Activated naive CD8-positive, alpha-beta T cell treated with anti-CD3 and anti-CD28 coated beads for 36 hours (primary cell): ENCODE results near the gene TTC16. TPM values are rescaled to one million over a fixed set of nuclear protein-coding genes. Genes with fewer than 3 reads are reported as not detected.

Experiments
- DNase-seq: peaks from one replicate; pipeline ENCODE4 v3.0.0; 2021
- H3K27ac Mint-ChIP-seq: one replicate; pipeline ENCODE4 v1.8.0; 2022; ENCODE audit warnings: mild to moderate bottlenecking, moderate library complexity, mixed read lengths
- H3K27me3 Mint-ChIP-seq: one replicate; pipeline ENCODE4 v1.8.0; 2022; ENCODE audit warnings: mild to moderate bottlenecking, mixed read lengths
- H3K36me3 Mint-ChIP-seq: one replicate; pipeline ENCODE4 v1.8.0; 2021; ENCODE audit warnings: mild to moderate bottlenecking, mixed read lengths
- H3K4me1 Mint-ChIP-seq: one replicate; pipeline ENCODE4 v1.8.0; 2021; ENCODE audit warnings: mixed read lengths
- H3K4me3 Mint-ChIP-seq: one replicate; pipeline ENCODE4 v1.8.0; 2022; ENCODE audit warnings: mild to moderate bottlenecking, moderate library complexity, mixed read lengths
- H3K9me3 Mint-ChIP-seq: one replicate; pipeline ENCODE4 v1.8.0; 2022; ENCODE audit warnings: mixed read lengths
- total RNA-seq, 2 experiments: library from RNA; stranded (reverse); gene quantifications; one replicate each; pipeline ENCODE4 v1.2.3, GENCODE V29; 2021

TTC16 gene
- total RNA-seq, 2 experiments from 2014 or later = 1.3 to 1.4 TPM

- H3K9me3 Mint-ChIP-seq = no peaks in the 10 kb centered on the region
- no peak overlapping the region for H3K4me3 Mint-ChIP-seq
- H3K4me1 Mint-ChIP-seq = no peaks in the 10 kb centered on the region
- peaks cover 3% of the 10 kb centered on the region for H3K36me3 Mint-ChIP-seq
- H3K27ac Mint-ChIP-seq = no peak overlapping the region
- H3K27me3 Mint-ChIP-seq = no peaks in the 10 kb centered on the region
- DNase-seq = no peak
Measured at GRCh38 chr9:127689329-127690000, 26.4 kb upstream of the TTC16 start.

DNA sequence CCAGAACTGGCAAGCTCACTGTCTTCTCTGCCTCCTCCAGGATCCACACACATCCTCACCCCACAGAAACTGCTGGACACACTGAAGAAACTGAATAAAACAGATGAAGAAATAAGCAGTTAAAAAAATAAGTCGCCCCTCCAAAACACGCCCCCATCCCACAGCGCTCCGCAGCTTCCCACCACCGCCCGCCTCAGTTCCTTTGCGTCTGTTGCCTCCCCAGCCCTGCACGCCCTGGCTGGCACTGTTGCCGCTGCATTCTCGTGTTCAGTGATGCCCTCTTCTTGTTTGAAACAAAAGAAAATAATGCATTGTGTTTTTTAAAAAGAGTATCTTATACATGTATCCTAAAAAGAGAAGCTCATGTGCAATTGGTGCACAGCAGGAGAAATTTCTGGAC is 25.1 kb upstream of the TTC16 start:
- no peak for DNase-seq
- H3K36me3 Mint-ChIP-seq = no peaks in the 10 kb centered on the region
- no peaks in the 10 kb centered on the region for H3K9me3 Mint-ChIP-seq
- H3K4me3 Mint-ChIP-seq = no peak overlapping the region
- H3K4me1 Mint-ChIP-seq = no peaks in the 10 kb centered on the region
- H3K27ac Mint-ChIP-seq = no peak overlapping the region
- no peaks in the 10 kb centered on the region for H3K27me3 Mint-ChIP-seq

DNA sequence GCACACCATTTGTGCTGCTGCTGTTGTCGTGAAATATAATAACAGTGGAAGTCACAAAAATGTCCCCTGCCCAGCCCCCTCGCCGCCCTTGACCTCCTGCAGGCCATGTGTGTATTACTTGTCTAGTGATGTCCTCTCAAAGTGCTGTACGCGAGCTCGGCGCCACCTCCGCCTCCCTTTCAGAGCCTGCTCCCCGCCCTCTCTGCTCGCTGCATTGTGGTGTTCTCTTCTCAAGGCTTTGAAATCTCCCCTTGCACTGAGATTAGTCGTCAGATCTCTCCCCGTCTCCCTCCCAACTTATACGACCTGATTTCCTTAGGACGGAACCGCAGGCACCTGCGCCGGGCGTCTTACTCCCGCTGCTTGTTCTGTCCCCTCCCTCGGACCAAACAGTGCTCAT is 23.8 kb upstream of the TTC16 start:
- H3K4me1 Mint-ChIP-seq = no peaks in the 10 kb centered on the region
- H3K36me3 Mint-ChIP-seq = no peaks in the 10 kb centered on the region
- no peak overlapping the region for H3K27ac Mint-ChIP-seq
- H3K27me3 Mint-ChIP-seq = no peaks in the 10 kb centered on the region
- H3K9me3 Mint-ChIP-seq = no peaks in the 10 kb centered on the region
- no peak overlapping the region for H3K4me3 Mint-ChIP-seq
- DNase-seq = no peak

GRCh38 chr9:127693143-127693542 is 22.7 kb upstream of the TTC16 start:
- Mint-ChIP-seq H3K9me3 (no peaks in the 10 kb centered on the region), H3K36me3 (no peaks in the 10 kb centered on the region), H3K4me1 (no peaks in the 10 kb centered on the region), H3K27ac (no peak overlapping the region), H3K4me3 (no peak overlapping the region), H3K27me3 (no peaks in the 10 kb centered on the region)
- no peak for DNase-seq

DNA sequence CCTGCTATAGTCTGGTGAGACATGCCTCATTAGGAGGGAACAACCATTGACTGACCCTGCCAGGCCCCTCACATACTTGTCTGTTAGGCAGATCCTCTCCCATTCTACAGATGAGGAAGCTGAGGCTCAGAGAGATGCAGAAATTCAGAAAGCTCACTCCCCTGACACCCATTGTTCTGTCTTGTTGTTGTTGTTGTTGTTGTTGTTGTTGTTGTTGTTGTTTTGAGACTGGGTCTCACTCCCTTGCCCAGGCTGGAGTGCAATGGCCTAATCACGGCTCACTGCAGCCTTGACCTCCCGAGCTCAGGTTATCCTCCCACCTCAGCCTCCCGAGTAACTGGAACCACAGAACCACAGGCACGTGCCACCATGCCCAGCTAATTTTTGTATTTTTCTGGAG is 22.2 kb upstream of the TTC16 start:
- Mint-ChIP-seq H3K27me3 (no peaks in the 10 kb centered on the region), H3K4me3 (no peak overlapping the region), H3K36me3 (no peaks in the 10 kb centered on the region), H3K4me1 (no peaks in the 10 kb centered on the region), H3K27ac (no peak overlapping the region), H3K9me3 (no peaks in the 10 kb centered on the region)
- no peak for DNase-seq

DNA sequence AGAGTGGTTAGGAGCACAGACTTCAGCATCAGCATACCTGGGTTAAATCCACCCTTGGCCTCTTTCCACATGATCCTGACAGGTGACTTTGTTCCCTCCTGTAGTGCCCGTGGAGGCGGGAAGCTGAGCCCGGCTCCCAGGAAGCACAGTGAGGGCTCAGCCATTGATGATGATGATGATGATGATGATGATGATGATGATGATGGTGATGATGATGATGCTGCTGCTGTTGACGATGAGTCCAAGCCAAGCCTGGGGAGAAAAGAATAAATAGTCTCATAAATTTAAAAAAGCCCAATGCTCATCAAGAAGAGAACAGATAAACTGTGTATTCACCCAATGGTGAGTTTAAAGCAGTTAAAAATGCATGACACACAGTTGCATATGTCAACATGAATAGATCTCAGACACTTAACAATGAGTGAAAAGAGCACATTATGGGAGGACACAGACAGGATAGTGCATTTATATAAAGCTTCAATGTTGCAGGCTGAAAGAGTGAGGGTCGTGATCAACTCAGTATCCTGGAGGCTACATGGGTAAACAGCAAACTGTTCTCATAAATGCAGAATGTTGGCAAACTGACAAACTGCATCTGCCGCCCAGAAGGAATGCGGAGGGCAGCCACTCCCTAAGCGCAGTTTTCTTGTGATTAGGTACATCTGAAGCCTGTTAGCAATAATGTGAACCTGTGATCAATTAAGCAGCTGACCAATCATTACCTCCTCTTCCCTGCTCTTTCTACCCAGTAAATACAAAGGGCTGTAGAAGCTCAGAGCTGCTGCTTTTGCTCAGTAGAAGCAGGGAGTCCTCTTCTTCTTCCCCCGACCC is 20.8 kb upstream of the TTC16 start:
- no peak for DNase-seq
- Mint-ChIP-seq H3K9me3 (no peaks in the 10 kb centered on the region), H3K36me3 (no peaks in the 10 kb centered on the region), H3K27ac (no peak overlapping the region), H3K27me3 (no peaks in the 10 kb centered on the region), H3K4me3 (no peak overlapping the region), H3K4me1 (peaks cover 7% of the 10 kb centered on the region)

DNA sequence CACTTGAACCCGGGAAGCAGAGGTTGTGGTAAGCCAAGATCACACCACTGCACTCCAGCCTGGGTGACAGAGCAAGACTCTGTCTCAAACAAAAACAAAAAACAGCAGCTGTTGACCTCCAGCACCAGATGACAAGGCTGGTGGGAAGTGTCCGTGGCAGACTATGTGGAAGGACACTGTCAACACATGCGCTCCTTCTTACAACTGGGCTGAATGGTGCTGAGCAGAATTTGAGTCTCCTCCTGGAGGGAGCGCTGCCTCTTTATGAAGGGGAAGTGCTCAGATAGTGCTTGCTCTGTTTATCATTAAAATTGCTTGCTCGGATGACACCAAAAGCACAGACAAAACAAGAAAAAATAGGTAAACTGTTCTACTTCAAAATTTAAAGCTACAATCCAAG is 18.3 kb upstream of the TTC16 start:
- H3K36me3 Mint-ChIP-seq = no peaks in the 10 kb centered on the region
- H3K4me1 Mint-ChIP-seq = peaks cover 10% of the 10 kb centered on the region
- H3K9me3 Mint-ChIP-seq = no peaks in the 10 kb centered on the region
- no peaks in the 10 kb centered on the region for H3K27me3 Mint-ChIP-seq
- no peak for DNase-seq
- no peak overlapping the region for H3K27ac Mint-ChIP-seq
- no peak overlapping the region for H3K4me3 Mint-ChIP-seq

- Mint-ChIP-seq H3K4me3 (no peak overlapping the region), H3K27ac (no peak overlapping the region)
Measured at GRCh38 chr9:127698386-127698785, 17.5 kb upstream of the TTC16 start.

DNA sequence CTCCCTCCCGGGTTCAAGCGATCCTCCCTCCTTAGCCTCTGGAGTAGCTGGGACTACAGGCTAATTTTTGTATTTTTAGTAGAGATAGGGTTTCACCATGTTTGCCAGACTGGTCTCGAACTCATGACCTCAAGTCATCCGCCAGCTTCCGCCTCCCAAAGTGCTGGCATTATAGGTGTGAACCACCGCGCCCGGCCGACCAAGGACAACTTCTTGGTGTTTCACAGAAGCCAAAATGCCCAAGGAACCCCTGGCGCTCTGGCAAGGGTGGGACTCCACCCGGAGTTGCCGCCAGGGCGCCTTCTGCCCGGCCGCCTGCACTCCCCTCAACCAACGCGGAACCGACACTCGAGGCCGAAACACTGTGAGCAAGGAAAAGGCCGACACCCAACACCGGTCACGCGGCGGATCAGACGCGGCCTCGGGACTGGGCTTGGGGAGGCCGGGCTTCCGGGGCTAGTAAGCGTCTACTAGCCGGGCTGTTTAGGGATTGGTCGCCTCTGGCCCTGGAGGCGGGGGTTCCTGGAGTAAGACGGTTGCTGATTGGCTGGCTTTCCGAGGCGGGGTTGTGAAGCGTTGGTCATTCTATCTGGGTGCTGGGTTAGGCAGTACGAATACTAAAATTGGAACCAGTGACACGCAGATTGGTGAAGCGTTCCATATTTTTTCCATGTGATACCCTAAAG is 16.8 kb upstream of the TTC16 start:
- Mint-ChIP-seq H3K27ac (peak overlapping the region; percentile 76), H3K4me3 (peak overlapping the region; percentile 72), H3K4me1 (peaks cover 10% of the 10 kb centered on the region), H3K27me3 (no peaks in the 10 kb centered on the region), H3K36me3 (no peaks in the 10 kb centered on the region), H3K9me3 (no peaks in the 10 kb centered on the region)
- DNase-seq = peak; percentile 87

More at GRCh38 chr9:127698386-127698785, 17.5 kb upstream of the TTC16 start:
- H3K27me3 Mint-ChIP-seq = no peaks in the 10 kb centered on the region
- no peaks in the 10 kb centered on the region for H3K9me3 Mint-ChIP-seq
- H3K4me1 Mint-ChIP-seq = peaks cover 10% of the 10 kb centered on the region
- H3K36me3 Mint-ChIP-seq = no peaks in the 10 kb centered on the region
- DNase-seq = no peak

GRCh38 chr9:127700140-127700539 is 15.7 kb upstream of the TTC16 start:
- no peak overlapping the region for H3K27ac Mint-ChIP-seq
- no peaks in the 10 kb centered on the region for H3K36me3 Mint-ChIP-seq
- H3K27me3 Mint-ChIP-seq = no peaks in the 10 kb centered on the region
- peaks cover 10% of the 10 kb centered on the region for H3K4me1 Mint-ChIP-seq
- no peak overlapping the region for H3K4me3 Mint-ChIP-seq
- no peak for DNase-seq
- H3K9me3 Mint-ChIP-seq = no peaks in the 10 kb centered on the region

- Mint-ChIP-seq H3K36me3 (no peaks in the 10 kb centered on the region), H3K27ac (no peak overlapping the region), H3K9me3 (no peaks in the 10 kb centered on the region), H3K4me3 (no peak overlapping the region), H3K27me3 (no peaks in the 10 kb centered on the region), H3K4me1 (peaks cover 10% of the 10 kb centered on the region)
- DNase-seq = no peak
Measured at GRCh38 chr9:127700594-127701255, 15.2 kb upstream of the TTC16 start.

GRCh38 chr9:127703289-127703946 is 12.5 kb upstream of the TTC16 start:
- Mint-ChIP-seq H3K9me3 (no peaks in the 10 kb centered on the region), H3K4me1 (peaks cover 17% of the 10 kb centered on the region), H3K36me3 (no peaks in the 10 kb centered on the region), H3K27me3 (no peaks in the 10 kb centered on the region), H3K27ac (peak overlapping the region; percentile 30), H3K4me3 (no peak overlapping the region)
- DNase-seq = no peak

DNA sequence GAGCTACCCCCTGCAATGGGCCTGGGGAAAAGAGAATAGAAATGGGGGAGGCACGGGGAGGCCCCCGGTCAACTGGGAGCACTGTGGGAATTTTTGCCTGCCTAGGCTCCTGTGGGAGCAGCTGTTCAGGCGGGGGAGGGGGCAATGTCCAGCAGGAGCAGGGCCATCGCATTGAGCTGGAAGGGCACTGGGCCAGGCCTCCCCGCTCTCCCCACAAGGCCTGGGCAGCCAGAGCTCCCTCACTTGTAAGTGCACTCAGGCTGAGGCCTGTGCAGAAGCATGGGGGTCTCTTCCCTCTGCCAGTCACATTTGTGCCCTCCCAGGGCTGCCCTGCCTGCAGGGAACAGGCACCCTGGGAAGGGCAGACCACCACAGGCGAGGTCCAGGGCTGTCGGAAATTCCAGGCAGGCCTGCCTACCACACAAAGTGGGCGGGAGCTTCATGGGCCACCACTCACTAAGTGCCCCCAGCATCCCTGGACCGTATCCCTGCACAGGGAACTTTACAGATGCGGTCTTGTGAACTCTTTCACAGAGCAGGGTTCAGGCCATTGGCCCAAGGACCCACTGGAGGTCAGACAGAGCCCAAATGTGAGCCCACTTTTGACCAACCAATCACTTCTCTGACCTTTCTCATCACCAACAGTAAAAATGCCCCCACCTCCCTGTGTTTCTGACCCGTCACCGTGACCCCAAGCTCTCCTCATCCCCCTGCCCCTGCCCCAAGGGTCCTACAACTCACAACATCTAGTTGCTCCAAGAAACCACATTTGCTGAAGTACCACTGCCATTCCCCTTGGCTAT is 10.1 kb upstream of the TTC16 start:
- Mint-ChIP-seq H3K27me3 (no peaks in the 10 kb centered on the region), H3K27ac (no peak overlapping the region), H3K4me1 (peaks cover 12% of the 10 kb centered on the region), H3K4me3 (no peak overlapping the region), H3K36me3 (peaks cover 6% of the 10 kb centered on the region), H3K9me3 (no peaks in the 10 kb centered on the region)
- DNase-seq = no peak

- H3K4me1 Mint-ChIP-seq = peaks cover 20% of the 10 kb centered on the region
- no peak for DNase-seq
- no peak within 1 kb of the TSS for H3K27ac Mint-ChIP-seq
- H3K4me3 Mint-ChIP-seq = no peak within 1 kb of the TSS
- H3K27me3 Mint-ChIP-seq = no peaks in the 10 kb centered on the region
- peaks cover 6% of the 10 kb centered on the region for H3K36me3 Mint-ChIP-seq
- H3K9me3 Mint-ChIP-seq = no peaks in the 10 kb centered on the region
Measured at GRCh38 chr9:127706836-127707241, 9.0 kb upstream of the TTC16 start, which contains the start of gene CFAP157. TSS of gene CFAP157 (plus strand) at chr9:127706988. CDS start at chr9:127707032, 44 bp downstream.
